DOHH2 (cell line): Measurements from ENCODE around the gene ANKRD66.

Experiments
- H3F3A ChIP-seq: fragments of 200-600 bp; sonication (generic), shearing (Covaris generic); 2 replicates; pipeline ENCODE4 v1.6.0; 2016; ENCODE audit warnings: antibody characterized with exemption, mild to moderate bottlenecking; ENCODE audit not compliant: control insufficient read depth, insufficient read depth
- H3K27ac ChIP-seq: fragments of 200-600 bp; sonication (generic); 2 replicates; pipeline ENCODE4 v1.5.1; 2014; ENCODE audit warnings: low read depth, mild to moderate bottlenecking, low read length, moderate library complexity
- H3K27me3 ChIP-seq: fragments of 200-600 bp; sonication (generic); 2 replicates; pipeline ENCODE4 v1.6.1; 2014; ENCODE audit warnings: mild to moderate bottlenecking, low read length, mixed read lengths; ENCODE audit not compliant: control insufficient read depth
- H3K36me3 ChIP-seq: fragments of 200-600 bp; sonication (generic); 2 replicates; pipeline ENCODE4 v1.6.1; 2014; ENCODE audit warnings: mild to moderate bottlenecking, low read length, moderate library complexity, mixed read lengths; ENCODE audit not compliant: control insufficient read depth
- H3K4me1 ChIP-seq: fragments of 200-600 bp; sonication (generic); 2 replicates; pipeline ENCODE4 v1.6.1; 2014; ENCODE audit warnings: mild to moderate bottlenecking, low read length, mixed read lengths; ENCODE audit not compliant: control insufficient read depth
- H3K4me2 ChIP-seq: fragments of 200-600 bp; sonication (generic); 2 replicates; pipeline ENCODE4 v1.6.0; 2014; ENCODE audit warnings: mild to moderate bottlenecking, low read length, moderate library complexity
- H3K4me3 ChIP-seq: fragments of 200-600 bp; sonication (generic); 2 replicates; pipeline ENCODE4 v1.5.1; 2014; ENCODE audit warnings: mild to moderate bottlenecking, low read length, mixed read lengths
- H3K79me2 ChIP-seq: fragments of 200-600 bp; sonication (generic); 2 replicates; pipeline ENCODE4 v1.6.1; 2014; ENCODE audit warnings: mild to moderate bottlenecking, low read length, mixed read lengths; ENCODE audit not compliant: control insufficient read depth
- H3K9me2 ChIP-seq: fragments of 200-600 bp; sonication (generic); replicated peaks from 2 replicates; pipeline ENCODE4 v1.6.1; 2014; ENCODE audit warnings: mild to moderate bottlenecking, low read length, mixed read lengths; ENCODE audit not compliant: control insufficient read depth
- H3K9me3 ChIP-seq: fragments of 200-600 bp; sonication (generic); 2 replicates; pipeline ENCODE4 v1.6.1; 2014; ENCODE audit warnings: antibody characterized with exemption, low read length, mixed read lengths; ENCODE audit not compliant: control insufficient read depth, insufficient read depth
- H4K20me1 ChIP-seq: fragments of 200-600 bp; sonication (generic); 2 replicates; pipeline ENCODE4 v1.6.0; 2014; ENCODE audit warnings: low read depth, mild to moderate bottlenecking, antibody characterized with exemption, low read length, moderate library complexity; ENCODE audit not compliant: control insufficient read depth, insufficient read depth
- CTCF ChIP-seq: fragments of 200-600 bp; sonication (generic); IDR thresholded peaks from one replicate; pipeline ENCODE4 v1.5.1; 2014; ENCODE audit warnings: antibody characterized with exemption, mild to moderate bottlenecking, low read depth, low read length; ENCODE audit not compliant: poor library complexity, severe bottlenecking
- EZH2phosphoT487 ChIP-seq: fragments of 200-600 bp; sonication (generic); IDR thresholded peaks from 2 replicates; pipeline ENCODE4 v1.6.1; 2017; ENCODE audit warnings: borderline replicate concordance, mild to moderate bottlenecking, antibody characterized with exemption, low read length, moderate library complexity, mixed read lengths

The ANKRD66 gene

GRCh38 chr6:46789434-46790354 is 43.0 kb downstream of the ANKRD66 start:
- H3F3A ChIP-seq: no peaks in the 10 kb centered on the region
- no peaks in the 10 kb centered on the region for H4K20me1 ChIP-seq
- H3K9me3 ChIP-seq: no peaks in the 10 kb centered on the region
- no peak overlapping the region for H3K27ac ChIP-seq
- H3K9me2 ChIP-seq: no peaks in the 10 kb centered on the region
- no peaks in the 10 kb centered on the region for H3K36me3 ChIP-seq
- no peak for TF ChIP-seq CTCF
- TF ChIP-seq EZH2phosphoT487: no peak
- no peak overlapping the region for H3K4me3 ChIP-seq
- no peaks in the 10 kb centered on the region for H3K4me1 ChIP-seq
- H3K27me3 ChIP-seq: no peaks in the 10 kb centered on the region
- H3K4me2 ChIP-seq: no peak overlapping the region
- no peaks in the 10 kb centered on the region for H3K79me2 ChIP-seq

- no peaks in the 10 kb centered on the region for H3K36me3 ChIP-seq
- H3K4me3 ChIP-seq: no peak overlapping the region
- H3K27ac ChIP-seq: no peak overlapping the region
- no peaks in the 10 kb centered on the region for H3K9me3 ChIP-seq
- H3K4me2 ChIP-seq: no peak overlapping the region
- no peaks in the 10 kb centered on the region for H3K9me2 ChIP-seq
- H3K4me1 ChIP-seq: no peaks in the 10 kb centered on the region
- no peaks in the 10 kb centered on the region for H3K27me3 ChIP-seq
- no peaks in the 10 kb centered on the region for H4K20me1 ChIP-seq
- TF ChIP-seq EZH2phosphoT487 (no peak), CTCF (no peak)
- no peaks in the 10 kb centered on the region for H3F3A ChIP-seq
- H3K79me2 ChIP-seq: no peaks in the 10 kb centered on the region
Observed at GRCh38 chr6:46790355-46790874, 43.7 kb downstream of the ANKRD66 start.

GRCh38 chr6:46792635-46793034 is 45.9 kb downstream of the ANKRD66 start:
- H3K36me3 ChIP-seq: no peaks in the 10 kb centered on the region
- H3K9me3 ChIP-seq: no peaks in the 10 kb centered on the region
- H3K27me3 ChIP-seq: no peaks in the 10 kb centered on the region

More at GRCh38 chr6:46792635-46793034, 45.9 kb downstream of the ANKRD66 start:
- H3K4me1 ChIP-seq: no peaks in the 10 kb centered on the region
- no peaks in the 10 kb centered on the region for H3K79me2 ChIP-seq
- H3K4me2 ChIP-seq: no peak overlapping the region
- H3K4me3 ChIP-seq: no peak overlapping the region
- H3K9me2 ChIP-seq: no peaks in the 10 kb centered on the region
- TF ChIP-seq CTCF (no peak), EZH2phosphoT487 (no peak)
- H4K20me1 ChIP-seq: no peaks in the 10 kb centered on the region
- H3K27ac ChIP-seq: no peak overlapping the region
- no peaks in the 10 kb centered on the region for H3F3A ChIP-seq
